Endometrium (tissue), 2 donors: ENCODE data around the gene SKAP1.
"Not testable (repeated sequence)": the region's sequence is repeated elsewhere in the genome, so short reads cannot be mapped to it uniquely, and the experiment has no call there.

Experiments
- FAIRE-seq: peaks from 2 replicates; lab custom pipeline; 2012; peaks lifted over from hg19 to GRCh38; lab: Jason Lieb, UNC
- donor health status: control.
- donor health status: control.

Gene SKAP1

GRCh38 chr17:48412841-48413240 lies 17.2 kb downstream of the SKAP1 start:
- FAIRE-seq: no peak

- not testable (repeated sequence) for FAIRE-seq
These were observed 19.2 kb downstream of the SKAP1 start for GRCh38 chr17:48410821-48411220.

DNA sequence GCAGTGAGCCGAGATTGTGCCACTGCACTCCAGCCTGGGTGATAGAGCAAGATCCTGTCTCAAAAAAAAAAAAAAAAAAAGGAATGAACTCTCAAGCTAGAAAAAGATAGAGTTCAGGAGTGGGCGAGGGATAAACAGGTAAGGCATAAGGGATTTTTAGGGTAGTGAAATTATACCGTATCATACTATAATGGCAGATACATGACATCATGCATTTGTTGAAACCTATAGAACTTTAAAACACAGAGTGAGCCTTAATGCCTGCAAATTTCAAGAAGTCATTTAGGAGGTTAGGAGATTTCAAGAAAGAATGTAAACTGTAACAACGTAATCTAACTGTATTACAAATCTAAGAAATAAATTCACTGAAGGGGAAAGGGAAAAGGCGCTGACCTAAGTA lies 20.4 kb downstream of the SKAP1 start:
- FAIRE-seq: no peak

- FAIRE-seq: peak; percentile 78
These were observed 23.0 kb downstream of the SKAP1 start for GRCh38 chr17:48406936-48407567.

GRCh38 chr17:48394821-48395220 lies 35.2 kb downstream of the SKAP1 start:
- no peak for FAIRE-seq

DNA sequence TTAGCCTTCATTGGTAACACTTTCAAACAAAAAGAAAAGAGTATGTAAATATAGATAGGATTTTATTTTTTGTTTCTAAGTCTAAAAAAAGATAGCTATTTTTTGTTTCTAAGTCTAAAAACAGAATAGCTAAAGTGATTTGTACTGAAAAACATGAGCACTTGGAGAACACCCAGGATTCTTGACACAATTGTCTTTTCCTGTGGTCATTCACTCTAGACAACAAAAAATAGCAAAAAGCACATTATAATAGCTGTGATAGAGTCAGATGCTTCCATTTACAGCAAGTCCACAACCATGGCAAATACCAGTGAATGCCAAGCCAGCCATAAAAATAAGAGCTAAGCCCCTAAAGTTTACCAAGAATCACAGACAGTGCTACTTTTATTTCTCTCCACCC lies 36.7 kb downstream of the SKAP1 start:
- FAIRE-seq: no peak

DNA sequence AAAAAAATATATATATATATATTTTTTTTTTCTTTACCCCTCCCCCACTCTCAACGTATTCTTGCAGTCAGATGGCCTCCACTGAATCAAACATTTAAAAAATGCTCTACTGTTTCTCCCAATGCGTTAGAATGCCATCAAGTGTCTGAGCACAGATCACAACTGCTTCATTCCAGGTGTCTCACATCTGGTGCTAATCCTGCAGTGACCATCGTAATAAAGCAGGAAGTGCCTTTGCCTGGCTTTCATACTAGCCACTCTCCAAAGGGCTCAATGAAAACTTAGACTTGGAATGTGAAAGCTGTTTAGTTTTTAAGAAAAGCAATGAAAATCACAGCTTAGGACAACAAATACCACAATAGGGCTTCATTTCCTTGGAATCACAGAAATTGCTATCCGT lies 37.2 kb downstream of the SKAP1 start:
- no peak for FAIRE-seq

- no peak for FAIRE-seq
These were observed 38.6 kb downstream of the SKAP1 start for GRCh38 chr17:48391444-48391843.

GRCh38 chr17:48389903-48390302 lies 40.1 kb downstream of the SKAP1 start:
- FAIRE-seq: no peak

DNA sequence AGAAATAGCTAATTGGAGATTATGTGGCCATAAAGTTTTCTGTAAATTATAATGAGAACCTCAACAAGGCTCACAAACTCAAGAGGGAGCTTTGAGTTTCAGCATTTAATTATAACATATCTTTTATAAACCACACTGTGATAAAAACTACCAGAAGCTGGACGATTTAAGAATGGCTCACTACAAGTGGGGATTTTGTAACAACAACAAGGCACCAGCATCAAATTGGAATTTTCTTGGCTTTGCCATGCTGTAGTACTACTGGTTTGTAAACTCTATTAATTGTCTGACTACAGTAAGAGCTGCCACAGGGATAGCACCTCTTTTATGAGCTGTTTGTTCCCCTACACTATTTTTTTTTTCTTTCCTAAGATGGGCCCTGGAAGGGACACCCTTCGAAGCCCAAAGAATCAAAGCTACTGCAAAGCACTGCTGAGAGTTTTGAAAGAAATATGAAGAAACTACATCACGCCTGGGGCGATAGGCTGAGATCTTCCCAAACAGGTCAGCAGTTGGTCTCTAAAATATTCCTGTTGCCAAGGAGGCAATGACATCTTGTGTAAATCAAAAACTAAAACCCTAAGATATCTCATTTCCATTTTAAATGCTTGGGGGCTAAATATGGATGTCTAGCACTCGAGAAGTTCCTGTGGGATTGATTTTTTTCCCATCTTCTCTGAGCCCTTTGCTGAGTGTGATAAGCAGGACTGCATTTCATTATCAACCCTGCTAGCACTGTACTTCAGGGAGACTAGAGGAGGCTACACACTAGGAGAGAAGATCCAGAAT lies 40.9 kb downstream of the SKAP1 start:
- FAIRE-seq: no peak

GRCh38 chr17:48386826-48387225 lies 43.2 kb downstream of the SKAP1 start:
- FAIRE-seq: no peak

- FAIRE-seq: no peak
These were observed 44.7 kb downstream of the SKAP1 start for GRCh38 chr17:48385319-48385718.

DNA sequence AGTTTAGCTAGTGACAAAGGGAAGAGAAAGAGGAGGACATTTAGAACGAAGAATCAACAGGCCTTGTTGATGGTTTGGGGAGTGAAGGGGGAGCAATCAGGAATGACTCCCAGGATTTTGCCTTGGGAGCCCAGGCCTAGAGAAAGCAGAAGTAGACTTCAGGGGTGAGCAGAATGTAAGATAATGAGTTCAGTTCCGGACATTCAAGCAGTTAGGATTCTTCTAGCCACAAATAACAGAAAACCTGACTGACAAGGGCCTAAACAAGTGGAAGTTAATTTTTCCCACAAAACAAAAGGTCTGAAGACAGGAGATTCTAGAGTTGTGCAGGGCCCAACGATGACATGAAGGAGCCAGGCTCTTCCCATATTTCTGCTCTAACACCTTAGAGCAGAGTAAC lies 45.9 kb downstream of the SKAP1 start:
- no peak for FAIRE-seq

- no peak for FAIRE-seq
These were observed 47.0 kb downstream of the SKAP1 start for GRCh38 chr17:48382989-48383388.

GRCh38 chr17:48378708-48379392 lies 51.2 kb downstream of the SKAP1 start:
- FAIRE-seq: no peak

GRCh38 chr17:48378238-48378637 lies 51.8 kb downstream of the SKAP1 start:
- no peak for FAIRE-seq

GRCh38 chr17:48376682-48377325 lies 53.2 kb downstream of the SKAP1 start:
- FAIRE-seq: no peak

DNA sequence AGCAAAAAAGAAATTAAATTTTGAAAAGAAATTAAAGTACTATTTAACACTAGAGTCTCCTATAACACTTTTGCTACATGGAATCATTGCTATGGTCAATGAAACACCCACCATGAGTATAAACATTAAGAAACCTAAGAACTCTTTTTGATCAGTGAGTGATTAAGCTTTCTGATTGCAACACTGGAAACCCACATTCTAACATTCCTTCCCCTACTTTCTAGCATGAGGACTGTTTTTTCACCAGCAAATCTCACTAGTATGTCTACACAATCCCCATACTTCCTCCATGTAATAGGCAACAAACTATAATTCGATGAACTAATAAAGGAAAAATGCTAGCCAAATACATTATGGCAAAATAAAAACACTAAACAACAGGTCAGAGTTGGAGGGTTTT lies 54.7 kb downstream of the SKAP1 start:
- FAIRE-seq: no peak

DNA sequence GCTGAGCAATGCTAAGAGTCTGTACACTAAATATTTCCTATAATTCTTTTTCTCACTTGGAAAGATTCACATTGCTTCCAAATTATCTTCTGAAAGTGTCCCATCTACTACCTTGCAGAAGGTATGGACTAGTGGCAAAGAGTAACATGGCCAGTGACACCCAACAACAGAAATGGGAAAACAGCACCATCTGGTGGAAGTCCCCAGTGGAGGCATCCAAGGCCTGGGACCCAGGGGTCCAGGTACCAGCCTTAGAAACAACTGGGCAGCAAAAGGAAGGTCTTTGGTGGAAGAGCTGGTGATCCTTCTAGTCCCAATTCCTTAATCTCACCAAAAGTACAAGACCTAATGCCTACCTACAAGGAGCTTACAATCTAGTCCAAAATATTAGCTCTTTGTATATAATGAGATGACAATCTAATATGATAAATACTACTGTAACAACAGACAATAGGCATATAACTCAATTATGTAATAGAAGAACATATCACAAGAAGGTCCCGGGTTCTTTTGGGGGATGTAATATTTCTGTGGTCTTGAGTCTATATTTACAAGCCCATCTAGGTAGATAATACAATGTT lies 55.3 kb downstream of the SKAP1 start:
- no peak for FAIRE-seq

DNA sequence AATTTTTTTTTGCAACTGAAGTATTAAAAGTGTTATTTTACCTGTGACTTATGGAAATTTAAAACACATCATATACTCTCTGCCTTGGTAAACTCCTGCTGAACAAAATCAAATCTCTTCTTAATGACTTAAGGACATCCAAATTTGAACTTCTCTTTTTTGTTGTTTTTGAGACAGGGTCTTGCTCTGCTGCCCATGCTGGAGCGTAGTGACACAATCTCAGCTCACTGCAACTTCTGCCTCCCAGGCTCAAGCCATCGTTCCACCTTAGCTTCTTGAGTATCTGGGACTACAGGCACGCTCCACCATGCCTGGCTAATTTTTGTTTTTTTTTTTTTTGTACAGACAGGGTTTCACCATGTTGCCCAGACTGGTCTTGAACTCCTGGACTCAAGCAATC lies 56.1 kb downstream of the SKAP1 start:
- no peak for FAIRE-seq

- no peak for FAIRE-seq
These were observed 56.7 kb downstream of the SKAP1 start for GRCh38 chr17:48373130-48373830.

DNA sequence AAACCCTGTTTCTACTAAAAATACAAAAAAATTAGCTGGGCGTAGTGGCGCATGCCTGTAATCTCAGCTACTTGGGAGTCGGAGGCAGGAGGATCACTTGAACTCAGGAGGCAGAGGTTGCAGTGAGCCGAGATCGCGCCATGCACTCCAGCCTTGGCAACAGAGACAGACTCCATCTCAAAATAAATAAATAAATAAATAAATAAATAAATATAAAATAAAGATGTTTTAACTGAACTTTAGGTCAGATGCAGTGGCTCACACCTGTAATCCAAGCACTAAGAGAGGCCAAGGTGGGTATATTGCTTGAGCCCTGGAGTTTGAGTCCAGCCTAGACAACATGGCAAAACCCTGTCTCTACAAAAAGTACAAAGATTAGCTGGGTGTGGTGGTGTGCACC lies 61.0 kb downstream of the SKAP1 start:
- not testable (repeated sequence) for FAIRE-seq
